ENCODE results near the gene DCST2.

GRCh38 chr1:155007251-155007828 lies 26.2 kb downstream of the DCST2 start:
- TF ChIP-seq RAD21 (IDR thresholded peaks at IDR 0.05; ENCODE audit: insufficient read depth, low read depth, low read length), result no peak
- TF ChIP-seq NFIC (IDR thresholded peaks at IDR 0.05; ENCODE audit: low read depth, low read length), result no peak
- TF ChIP-seq ATF3 (IDR thresholded peaks at IDR 0.05; ENCODE audit: borderline replicate concordance, extremely low read depth, low read depth, low read length), result no peak
- TF ChIP-seq MYB (IDR thresholded peaks at IDR 0.05; ENCODE audit: borderline replicate concordance, low read depth, low read length), result no peak
- TF ChIP-seq EP300 (IDR thresholded peaks at IDR 0.05; ENCODE audit: borderline replicate concordance in 1 of 2, control insufficient read depth in 1 of 2, low read depth in 2 of 2, low read length in 2 of 2), result no peak
- no peak for TF ChIP-seq CBFB (IDR thresholded peaks at IDR 0.05; ENCODE audit: low read depth)
